ENCODE measurements around the gene VAMP5. TPM values are rescaled to one million over a fixed set of nuclear protein-coding genes. Genes with fewer than 3 reads are reported as not detected.

Gene VAMP5
- total and polyA plus RNA-seq, 2 donors from 2014 or later = 46.0 to 145 TPM

DNA sequence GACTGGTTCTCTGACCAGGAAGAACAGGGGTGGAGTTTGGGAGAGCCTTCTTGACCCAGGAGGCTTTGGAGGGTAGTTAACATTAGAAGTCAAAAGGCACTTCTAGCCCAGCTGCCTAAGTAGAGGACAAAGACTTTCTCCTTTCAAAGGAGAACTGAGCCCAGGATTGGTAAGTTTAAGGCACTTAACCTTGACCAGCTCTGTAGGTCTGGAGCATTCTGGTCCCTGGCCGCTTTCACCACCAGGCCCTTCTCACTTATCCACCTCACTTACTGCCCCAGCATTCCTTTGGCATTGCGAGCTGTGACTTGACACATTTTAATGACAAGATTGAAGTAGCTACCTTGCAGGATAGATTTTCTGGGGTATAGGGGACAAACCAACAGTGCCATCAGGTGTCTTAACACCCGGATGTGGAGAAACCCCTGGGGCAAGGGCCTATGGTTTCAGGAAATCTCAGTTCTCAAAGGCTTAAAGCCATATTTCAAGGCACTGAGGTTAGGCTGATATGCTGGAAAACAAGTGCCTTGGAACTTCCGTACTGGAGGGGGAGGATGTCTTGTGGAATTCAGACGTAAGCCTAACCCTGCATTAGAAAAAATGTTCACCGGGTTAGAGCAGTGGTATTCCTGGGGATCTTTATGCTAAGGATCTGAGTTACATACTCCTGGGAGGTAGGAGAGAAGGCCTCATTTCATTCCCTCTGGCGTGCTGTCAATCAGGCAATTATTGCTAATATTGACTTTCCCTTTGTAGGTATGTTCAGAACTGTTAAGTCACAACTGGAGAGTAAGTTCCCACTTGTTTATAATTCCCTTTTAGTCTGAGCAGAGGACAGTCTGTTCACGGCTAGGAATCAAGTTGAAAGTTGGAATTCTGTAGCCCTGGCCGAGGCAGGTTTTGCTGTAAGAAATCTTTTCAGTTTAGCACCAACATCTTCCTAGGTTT is 23.3 kb downstream of the VAMP5 start:
- no peaks in the 10 kb centered on the region for H3K9me3 ChIP-seq (ENCODE audit: control insufficient read depth in 2 of 3, insufficient read depth in 1 of 3, low read length in 3 of 3)
- no peak for TF ChIP-seq CTCF (IDR thresholded peaks at IDR 0.05; ENCODE audit: borderline replicate concordance, extremely low read depth, insufficient read depth)
- H3K4me3 ChIP-seq (ENCODE audit: low read length in 3 of 3) = no peak overlapping the region
- peaks cover 0 to 30% (median 22%) of the 10 kb centered on the region in 3 donors for H3K4me1 ChIP-seq (ENCODE audit: control insufficient read depth in 2 of 3, insufficient read depth in 2 of 3, low read depth in 1 of 3, low read length in 3 of 3)
- intact Hi-C loops (cut with DNase I) = no loop called here
- peak overlapping the region in 1 of 3 donors; percentile 20 for H3K9ac ChIP-seq (ENCODE audit: low read length in 3 of 3)
- FAIRE-seq (no peak), DNase-seq (peak in 1 of 5 donors; percentile 29)
- peak overlapping the region; percentile 65 to 69 for H3K27ac ChIP-seq (ENCODE audit: low read depth in 2 of 2, low read length in 2 of 2)
- H3K36me3 ChIP-seq (ENCODE audit: control insufficient read depth in 2 of 3, insufficient read depth in 3 of 3, low read length in 3 of 3) = peaks cover 0 to 10% (median 8%) of the 10 kb centered on the region in 3 donors
- H3K27me3 ChIP-seq (ENCODE audit: control insufficient read depth, insufficient read depth, low read length) = no peaks in the 10 kb centered on the region

DNA sequence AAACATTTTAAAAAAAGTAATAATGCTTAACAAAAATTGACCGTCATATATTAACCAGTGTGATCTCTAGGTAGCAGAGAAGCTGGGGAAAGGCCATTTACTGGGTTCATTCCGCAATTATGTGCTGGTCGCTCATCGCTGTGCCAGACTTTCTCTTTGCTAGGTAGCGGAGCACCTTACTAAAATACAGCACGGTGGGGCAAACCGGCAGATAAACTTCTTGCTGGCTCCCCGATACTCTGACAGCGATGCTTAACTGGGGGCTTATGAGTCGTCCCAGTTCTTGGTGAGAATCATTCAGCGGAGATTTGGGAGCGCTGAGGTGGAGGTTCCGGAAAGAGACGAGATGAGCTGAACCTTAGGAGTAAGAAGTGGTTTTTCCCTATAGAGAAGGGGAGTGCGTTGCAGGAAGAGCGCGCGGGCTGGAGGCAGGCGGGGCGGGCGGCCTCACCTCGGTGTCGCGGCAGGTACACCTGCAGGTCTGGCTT is 27.0 kb downstream of the VAMP5 start:
- H3K9me3 ChIP-seq (ENCODE audit: control insufficient read depth in 2 of 3, insufficient read depth in 1 of 3, low read length in 3 of 3) = no peaks in the 10 kb centered on the region
- no peak for FAIRE-seq
- H3K27ac ChIP-seq (ENCODE audit: low read depth in 2 of 2, low read length in 2 of 2) = peak overlapping the region; percentile 30 to 73

DNA sequence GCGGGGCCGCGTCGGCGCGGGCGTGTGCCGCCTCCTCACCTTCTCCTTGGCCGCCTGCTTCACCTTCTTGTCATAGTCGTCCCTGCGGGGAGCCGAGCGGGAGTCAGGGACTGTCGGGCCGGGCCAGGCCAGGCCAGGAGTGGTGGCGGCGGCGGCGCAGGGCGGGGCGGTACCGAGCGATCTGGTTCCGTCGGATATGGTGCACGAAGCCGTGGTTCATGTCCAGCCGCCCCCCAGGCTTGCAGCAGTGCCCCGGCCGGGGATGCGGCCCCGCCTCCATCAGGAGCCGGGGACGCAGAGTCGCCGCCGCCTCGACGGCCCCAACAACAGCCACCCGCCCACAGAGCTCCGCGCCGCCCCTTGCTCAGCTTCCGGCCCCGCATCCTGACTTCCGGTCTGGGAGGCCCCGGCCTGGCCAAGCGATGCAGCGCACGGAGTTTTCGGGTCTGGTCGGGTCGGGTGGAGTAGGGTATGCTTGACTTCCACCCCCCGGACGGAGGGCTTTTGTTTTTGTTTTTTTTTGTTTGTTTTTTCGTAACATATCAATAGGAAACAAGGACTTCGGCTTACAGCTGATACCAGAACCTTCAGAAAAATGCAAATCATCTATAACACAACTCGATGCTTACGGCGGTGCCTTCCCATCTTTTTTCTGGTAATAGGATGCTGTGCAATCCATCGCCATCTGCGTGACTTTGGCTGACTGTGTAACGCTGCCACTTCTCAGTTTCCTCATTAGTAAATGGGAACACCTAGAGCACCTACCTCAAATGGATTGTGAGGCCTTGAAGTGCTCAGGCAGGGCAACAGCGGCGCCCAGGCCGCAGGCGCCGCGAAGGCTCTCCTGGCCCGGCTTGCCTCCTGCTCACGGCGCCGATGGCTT is 27.7 kb downstream of the VAMP5 start, which contains the start of gene C2orf68:
C2orf68 (minus strand) TSS at position 362 of the 883 bp plus-strand sequence; CDS start at position 280, 82 bp downstream.
- Histone ChIP-seq H3K36me3 (ENCODE audit: control insufficient read depth in 2 of 3, insufficient read depth in 3 of 3, low read length in 3 of 3) (peaks cover 0 to 10% (median 8%) of the 10 kb centered on the region in 3 donors), H3K4me1 (ENCODE audit: control insufficient read depth in 2 of 3, insufficient read depth in 2 of 3, low read depth in 1 of 3, low read length in 3 of 3) (peaks cover 0 to 13% (median 9%) of the 10 kb centered on the region in 3 donors), H3K4me3 (ENCODE audit: low read length in 3 of 3) (peak within 1 kb of the TSS; percentile 85 to 89 (median 85)), H3K27ac (ENCODE audit: low read depth in 2 of 2, low read length in 2 of 2) (peak within 1 kb of the TSS; percentile 30 to 73), H3K9ac (ENCODE audit: low read length in 3 of 3) (peak within 1 kb of the TSS; percentile 73 to 85 (median 80)), H3K27me3 (ENCODE audit: control insufficient read depth, insufficient read depth, low read length) (no peaks in the 10 kb centered on the region), H3K9me3 (ENCODE audit: control insufficient read depth in 2 of 3, insufficient read depth in 1 of 3, low read length in 3 of 3) (no peaks in the 10 kb centered on the region)
- no peak for FAIRE-seq
- intact Hi-C loops (cut with DNase I) = no loop called here
- TF ChIP-seq CTCF (IDR thresholded peaks at IDR 0.05; ENCODE audit: borderline replicate concordance, extremely low read depth, insufficient read depth) = no peak
- DNase-seq = peak; percentile 94 to 98 (median 96)

More for the DNA sequence above, 27.0 kb downstream of the VAMP5 start:
- peaks cover 0 to 10% (median 8%) of the 10 kb centered on the region in 3 donors for H3K36me3 ChIP-seq (ENCODE audit: control insufficient read depth in 2 of 3, insufficient read depth in 3 of 3, low read length in 3 of 3)
- TF ChIP-seq CTCF (IDR thresholded peaks at IDR 0.05; ENCODE audit: borderline replicate concordance, extremely low read depth, insufficient read depth) = no peak
- H3K27me3 ChIP-seq (ENCODE audit: control insufficient read depth, insufficient read depth, low read length) = no peaks in the 10 kb centered on the region
- DNase-seq = no peak
- intact Hi-C loops (cut with DNase I) = no loop called here
- H3K4me3 ChIP-seq (ENCODE audit: low read length in 3 of 3) = peak overlapping the region; percentile 85 to 89 (median 85)
- peak overlapping the region; percentile 73 to 85 (median 80) for H3K9ac ChIP-seq (ENCODE audit: low read length in 3 of 3)
- peaks cover 0 to 13% (median 9%) of the 10 kb centered on the region in 3 donors for H3K4me1 ChIP-seq (ENCODE audit: control insufficient read depth in 2 of 3, insufficient read depth in 2 of 3, low read depth in 1 of 3, low read length in 3 of 3)
